ENCODE measurements around the gene GRIP2.

DNA sequence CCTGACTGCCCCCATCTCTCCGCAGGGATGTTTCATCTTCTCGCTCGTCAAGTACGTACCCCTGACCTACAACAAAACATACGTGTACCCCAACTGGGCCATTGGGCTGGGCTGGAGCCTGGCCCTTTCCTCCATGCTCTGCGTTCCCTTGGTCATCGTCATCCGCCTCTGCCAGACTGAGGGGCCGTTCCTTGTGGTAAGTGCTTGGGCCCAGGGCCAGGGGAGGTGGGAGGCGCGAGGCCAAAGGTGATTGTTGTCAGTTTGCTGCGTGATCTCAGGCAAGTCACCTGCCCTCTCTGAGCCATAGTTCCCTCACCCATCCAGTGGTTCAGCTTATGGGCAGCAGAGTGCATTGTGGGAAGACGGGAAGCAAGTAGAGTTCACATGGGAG, 58.5 kb downstream of the GRIP2 start:
- TF ChIP-seq, protein P1, sequence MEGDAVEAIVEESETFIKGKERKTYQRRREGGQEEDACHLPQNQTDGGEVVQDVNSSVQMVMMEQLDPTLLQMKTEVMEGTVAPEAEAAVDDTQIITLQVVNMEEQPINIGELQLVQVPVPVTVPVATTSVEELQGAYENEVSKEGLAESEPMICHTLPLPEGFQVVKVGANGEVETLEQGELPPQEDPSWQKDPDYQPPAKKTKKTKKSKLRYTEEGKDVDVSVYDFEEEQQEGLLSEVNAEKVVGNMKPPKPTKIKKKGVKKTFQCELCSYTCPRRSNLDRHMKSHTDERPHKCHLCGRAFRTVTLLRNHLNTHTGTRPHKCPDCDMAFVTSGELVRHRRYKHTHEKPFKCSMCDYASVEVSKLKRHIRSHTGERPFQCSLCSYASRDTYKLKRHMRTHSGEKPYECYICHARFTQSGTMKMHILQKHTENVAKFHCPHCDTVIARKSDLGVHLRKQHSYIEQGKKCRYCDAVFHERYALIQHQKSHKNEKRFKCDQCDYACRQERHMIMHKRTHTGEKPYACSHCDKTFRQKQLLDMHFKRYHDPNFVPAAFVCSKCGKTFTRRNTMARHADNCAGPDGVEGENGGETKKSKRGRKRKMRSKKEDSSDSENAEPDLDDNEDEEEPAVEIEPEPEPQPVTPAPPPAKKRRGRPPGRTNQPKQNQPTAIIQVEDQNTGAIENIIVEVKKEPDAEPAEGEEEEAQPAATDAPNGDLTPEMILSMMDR (conservative IDR thresholded peaks at IDR 0.05 in 1 of 2, IDR thresholded peaks at IDR 0.05 in 1 of 2; ENCODE audit: low read depth in 1 of 2, low read length in 2 of 2) = no peak
- TF ChIP-seq EZH2 (IDR thresholded peaks at IDR 0.05; ENCODE audit: low read length, missing control alignments) = no peak
